OCI-LY7 (cell line): ENCODE measurements around the gene OPCML.

ENCODE experiments used
- EZH2phosphoT487 ChIP-seq: fragments of 200-600 bp; sonication (generic); IDR thresholded peaks from 2 replicates; pipeline ENCODE4 v1.6.1; 2018; ENCODE audit warnings: low read depth, borderline replicate concordance, mild to moderate bottlenecking, mixed run types, antibody characterized with exemption, low read length, moderate library complexity, mixed read lengths
- TF ChIP-seq, protein P1 (sequence below): fragments of 200-600 bp; sonication (generic); conservative IDR thresholded peaks from 2 replicates; pipeline ENCODE4 v1.5.1; 2014; ENCODE audit warnings: mild to moderate bottlenecking, antibody characterized with exemption, low read length, moderate library complexity, mixed read lengths

GRCh38 chr11:133156986-133157745 is 375.1 kb downstream of the OPCML start:
- TF ChIP-seq EZH2phosphoT487, result no peak
- TF ChIP-seq, protein P1, sequence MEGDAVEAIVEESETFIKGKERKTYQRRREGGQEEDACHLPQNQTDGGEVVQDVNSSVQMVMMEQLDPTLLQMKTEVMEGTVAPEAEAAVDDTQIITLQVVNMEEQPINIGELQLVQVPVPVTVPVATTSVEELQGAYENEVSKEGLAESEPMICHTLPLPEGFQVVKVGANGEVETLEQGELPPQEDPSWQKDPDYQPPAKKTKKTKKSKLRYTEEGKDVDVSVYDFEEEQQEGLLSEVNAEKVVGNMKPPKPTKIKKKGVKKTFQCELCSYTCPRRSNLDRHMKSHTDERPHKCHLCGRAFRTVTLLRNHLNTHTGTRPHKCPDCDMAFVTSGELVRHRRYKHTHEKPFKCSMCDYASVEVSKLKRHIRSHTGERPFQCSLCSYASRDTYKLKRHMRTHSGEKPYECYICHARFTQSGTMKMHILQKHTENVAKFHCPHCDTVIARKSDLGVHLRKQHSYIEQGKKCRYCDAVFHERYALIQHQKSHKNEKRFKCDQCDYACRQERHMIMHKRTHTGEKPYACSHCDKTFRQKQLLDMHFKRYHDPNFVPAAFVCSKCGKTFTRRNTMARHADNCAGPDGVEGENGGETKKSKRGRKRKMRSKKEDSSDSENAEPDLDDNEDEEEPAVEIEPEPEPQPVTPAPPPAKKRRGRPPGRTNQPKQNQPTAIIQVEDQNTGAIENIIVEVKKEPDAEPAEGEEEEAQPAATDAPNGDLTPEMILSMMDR, result no peak
